ACC112 (cell line): ENCODE results near the gene FNDC11.

Source experiments
- H2AFZ ChIP-seq: fragments of 200-600 bp; sonication (generic); one replicate; pipeline ENCODE4 v1.6.0; 2017; ENCODE audit warnings: antibody characterized with exemption, low read length; ENCODE audit not compliant: unreplicated experiment
- H3K27ac ChIP-seq: fragments of 200-600 bp; sonication (generic); 2 replicates; pipeline ENCODE4 v1.5.1; 2014; ENCODE audit warnings: low read depth, mild to moderate bottlenecking, antibody characterized with exemption, low read length, moderate library complexity
- H3K27me3 ChIP-seq: fragments of 200-600 bp; sonication (generic); 2 replicates; pipeline ENCODE4 v1.6.1; 2014; ENCODE audit warnings: mild to moderate bottlenecking, antibody characterized with exemption, low read length, moderate library complexity, mixed read lengths; ENCODE audit not compliant: insufficient read depth
- H3K36me3 ChIP-seq: fragments of 200-600 bp; sonication (generic); 2 replicates; pipeline ENCODE4 v1.6.1; 2016; ENCODE audit warnings: mild to moderate bottlenecking, antibody characterized with exemption, low read length, moderate library complexity, mixed read lengths; ENCODE audit not compliant: insufficient read depth
- H3K4me1 ChIP-seq: fragments of 200-600 bp; sonication (generic); one replicate; pipeline ENCODE4 v1.6.1; 2016; ENCODE audit warnings: low read length, mixed read lengths; ENCODE audit not compliant: insufficient read depth, unreplicated experiment, control insufficient read depth
- H3K4me3 ChIP-seq: fragments of 200-600 bp; sonication (generic); 2 replicates; pipeline ENCODE4 v1.5.1; 2014; ENCODE audit warnings: mild to moderate bottlenecking, low read depth, low read length
- H3K79me2 ChIP-seq: fragments of 200-600 bp; sonication (generic); one replicate; pipeline ENCODE4 v1.6.0; 2016; ENCODE audit warnings: low read length; ENCODE audit not compliant: control insufficient read depth, unreplicated experiment, insufficient read depth

Gene FNDC11

GRCh38 chr20:63525971-63526370 is 28.0 kb upstream of the FNDC11 start:
- H3K79me2 ChIP-seq = peaks cover 16% of the 10 kb centered on the region
- H3K27ac ChIP-seq = no peak overlapping the region
- no peak overlapping the region for H3K4me3 ChIP-seq
- no peak overlapping the region for H2AFZ ChIP-seq
- H3K4me1 ChIP-seq = peaks cover 4% of the 10 kb centered on the region
- no peaks in the 10 kb centered on the region for H3K27me3 ChIP-seq
- peaks cover 19% of the 10 kb centered on the region for H3K36me3 ChIP-seq

- Histone ChIP-seq H3K79me2 (peaks cover 5% of the 10 kb centered on the region), H2AFZ (no peak overlapping the region), H3K36me3 (peaks cover 16% of the 10 kb centered on the region), H3K27me3 (no peaks in the 10 kb centered on the region), H3K4me3 (no peak overlapping the region), H3K4me1 (peaks cover under 1% of the 10 kb centered on the region), H3K27ac (no peak overlapping the region)
These were observed 26.8 kb upstream of the FNDC11 start for GRCh38 chr20:63527184-63527583.

GRCh38 chr20:63529180-63529860 is 24.6 kb upstream of the FNDC11 start:
- Histone ChIP-seq H3K4me3 (no peak overlapping the region), H3K79me2 (no peaks in the 10 kb centered on the region), H3K36me3 (no peaks in the 10 kb centered on the region), H3K27ac (no peak overlapping the region), H2AFZ (no peak overlapping the region), H3K4me1 (no peaks in the 10 kb centered on the region), H3K27me3 (no peaks in the 10 kb centered on the region)

- Histone ChIP-seq H3K79me2 (no peaks in the 10 kb centered on the region), H3K27me3 (no peaks in the 10 kb centered on the region; the same call in 1 of the 2 replicates), H3K4me1 (no peaks in the 10 kb centered on the region), H3K27ac (no peak overlapping the region), H3K36me3 (no peaks in the 10 kb centered on the region), H3K4me3 (no peak overlapping the region), H2AFZ (no peak overlapping the region)
These were observed 23.8 kb upstream of the FNDC11 start for GRCh38 chr20:63529861-63530787.

- Histone ChIP-seq H2AFZ (no peak overlapping the region), H3K36me3 (no peaks in the 10 kb centered on the region), H3K27me3 (no peaks in the 10 kb centered on the region; the same call in 1 of the 2 replicates), H3K79me2 (no peaks in the 10 kb centered on the region), H3K4me3 (no peak overlapping the region), H3K27ac (no peak overlapping the region), H3K4me1 (no peaks in the 10 kb centered on the region)
These were observed 23.2 kb upstream of the FNDC11 start for GRCh38 chr20:63530788-63531160.

GRCh38 chr20:63531686-63532448 is 22.1 kb upstream of the FNDC11 start:
- no peak overlapping the region for H2AFZ ChIP-seq
- no peak overlapping the region for H3K4me3 ChIP-seq
- no peak overlapping the region for H3K27ac ChIP-seq
- no peaks in the 10 kb centered on the region for H3K79me2 ChIP-seq
- H3K4me1 ChIP-seq = peaks cover 8% of the 10 kb centered on the region
- H3K36me3 ChIP-seq = no peaks in the 10 kb centered on the region
- no peaks in the 10 kb centered on the region; the same call in 1 of the 2 replicates for H3K27me3 ChIP-seq

GRCh38 chr20:63532449-63532971 is 21.4 kb upstream of the FNDC11 start:
- no peaks in the 10 kb centered on the region; the same call in 1 of the 2 replicates for H3K27me3 ChIP-seq
- H3K36me3 ChIP-seq = no peaks in the 10 kb centered on the region
- peaks cover 15% of the 10 kb centered on the region for H3K4me1 ChIP-seq
- H3K4me3 ChIP-seq = no peak overlapping the region
- no peak overlapping the region for H2AFZ ChIP-seq
- H3K79me2 ChIP-seq = no peaks in the 10 kb centered on the region
- no peak overlapping the region for H3K27ac ChIP-seq

GRCh38 chr20:63533388-63533787 is 20.6 kb upstream of the FNDC11 start:
- H3K79me2 ChIP-seq = no peaks in the 10 kb centered on the region
- H3K4me3 ChIP-seq = no peak overlapping the region
- no peaks in the 10 kb centered on the region; the same call in 1 of the 2 replicates for H3K27me3 ChIP-seq
- H3K27ac ChIP-seq = no peak overlapping the region
- no peak overlapping the region for H2AFZ ChIP-seq
- peaks cover 15% of the 10 kb centered on the region for H3K4me1 ChIP-seq
- no peaks in the 10 kb centered on the region for H3K36me3 ChIP-seq

GRCh38 chr20:63533871-63534393 is 20.0 kb upstream of the FNDC11 start:
- Histone ChIP-seq H3K36me3 (no peaks in the 10 kb centered on the region), H2AFZ (no peak overlapping the region), H3K4me3 (no peak overlapping the region), H3K79me2 (no peaks in the 10 kb centered on the region), H3K27ac (no peak overlapping the region), H3K27me3 (no peaks in the 10 kb centered on the region; the same call in 1 of the 2 replicates), H3K4me1 (peaks cover 15% of the 10 kb centered on the region)

GRCh38 chr20:63534427-63534830 is 19.5 kb upstream of the FNDC11 start:
- no peak overlapping the region for H2AFZ ChIP-seq
- no peaks in the 10 kb centered on the region for H3K79me2 ChIP-seq
- no peak overlapping the region for H3K27ac ChIP-seq
- peaks cover 15% of the 10 kb centered on the region for H3K4me1 ChIP-seq
- H3K27me3 ChIP-seq = no peaks in the 10 kb centered on the region; the same call in 1 of the 2 replicates
- no peaks in the 10 kb centered on the region for H3K36me3 ChIP-seq
- H3K4me3 ChIP-seq = no peak overlapping the region
